HepG2 (cell line): ENCODE measurements around the gene SPTAN1. TPM values are rescaled to one million over a fixed set of nuclear protein-coding genes. Genes with fewer than 3 reads are reported as not detected.
A peak's percentile ranks its signal among the peaks of the same experiment; 100 is the strongest.

ENCODE experiments used
- FUBP1 ChIP-seq: sonication (generic); formaldehyde crosslinking; IDR thresholded peaks from 2 replicates; pipeline ENCODE4 v1.5.1; 2020; ENCODE audit warnings: missing genetic modification reagents, mild to moderate bottlenecking, borderline replicate concordance
- GTF2F1 ChIP-seq: fragments of 150-350 bp; IDR thresholded peaks from 2 replicates; pipeline ENCODE4 v1.6.1; 2014; ENCODE audit warnings: low read length
- HDAC6 ChIP-seq: fragments of 200-600 bp; sonication (generic); IDR thresholded peaks from 2 replicates; pipeline ENCODE4 v1.7.0; 2017; ENCODE audit warnings: mild to moderate bottlenecking, antibody characterized with exemption, low read length, low read depth
- KMT2B ChIP-seq: IDR thresholded peaks from 2 replicates; pipeline ENCODE4 v1.6.1; 2016; ENCODE audit warnings: missing genetic modification reagents, missing compliant biosample characterization
- MED1 ChIP-seq: sonication (generic); formaldehyde crosslinking; IDR thresholded peaks from 2 replicates; pipeline ENCODE4 v1.4.0; 2020; ENCODE audit warnings: missing genetic modification reagents
- NONO ChIP-seq, 2 experiments: fragments of 450-650 bp in 1 of 2; sonication (generic) in 1 of 2; formaldehyde crosslinking in 1 of 2; IDR thresholded peaks in 1 of 2; conservative IDR thresholded peaks in 1 of 2; 2 replicates each; pipeline versions ENCODE4 v1.6.1 to v1.8.0; 2017 to 2022; ENCODE audit warnings: mild to moderate bottlenecking in 1 of 2, missing genetic modification reagents in 1 of 2, moderate library complexity in 1 of 2
- PRMT3 ChIP-seq: sonication (generic); formaldehyde crosslinking; IDR thresholded peaks from 2 replicates; pipeline ENCODE4 v1.8.1; 2022; ENCODE audit warnings: low read depth, mild to moderate bottlenecking, moderate library complexity, missing genetic modification reagents, borderline replicate concordance
- ZFP36L1 ChIP-seq: sonication (generic); formaldehyde crosslinking; IDR thresholded peaks from 2 replicates; pipeline ENCODE4 v1.8.0; 2022; ENCODE audit warnings: mild to moderate bottlenecking, missing genetic modification reagents, moderate library complexity
- ZNF570 ChIP-seq: sonication (generic); formaldehyde crosslinking; IDR thresholded peaks from 2 replicates; pipeline ENCODE4 v1.4.0; 2020; ENCODE audit warnings: mild to moderate bottlenecking, missing genetic modification reagents, borderline replicate concordance
- ZNF766 ChIP-seq: sonication (generic); formaldehyde crosslinking; IDR thresholded peaks from 2 replicates; pipeline ENCODE4 v1.5.0; 2020; ENCODE audit warnings: missing genetic modification reagents, borderline replicate concordance
- polyA plus RNA-seq, 8 experiments: library from polyadenylated mRNA; depleted of rRNA in 3 of 8; stranded (reverse) in 7 of 8; unstranded in 1 of 8; fragments of >200 nt; fragmentation: Illumina TruSeq in 4 of 8; extraction: Trizol in 4 of 8; gene quantifications; 2 replicates each; pipeline versions ENCODE4 v1.2.1 to v1.2.3, GENCODE V29; 2011 to 2016; ENCODE audit warnings: low read depth in 4 of 8, missing spikeins in 1 of 8, mixed read lengths in 1 of 8; ENCODE audit not compliant: insufficient read depth in 1 of 8
- total RNA-seq, 5 experiments: library from RNA; depleted of rRNA; stranded (reverse); fragments of >200 nt; fragmentation: Illumina TruSeq; extraction: Trizol; gene quantifications; 2 replicates each; pipeline ENCODE4 v1.2.3, GENCODE V29; 2016; ENCODE audit warnings: low read depth in 1 of 5
- TF ChIP-seq, protein P1 (sequence below): IDR thresholded peaks from 2 replicates; pipeline ENCODE4 v1.6.1; 2012; ENCODE audit warnings: low read length, improper control_type of control experiment
- TF ChIP-seq, protein P2 (sequence below): sonication (generic); formaldehyde crosslinking; IDR thresholded peaks from 2 replicates; pipeline ENCODE4 v1.8.1; 2023; ENCODE audit warnings: missing genetic modification reagents, mild to moderate bottlenecking, borderline replicate concordance
- TF ChIP-seq, protein P3 (sequence below): sonication (generic); formaldehyde crosslinking; conservative IDR thresholded peaks from 2 replicates; pipeline ENCODE4 v1.8.0; 2022; ENCODE audit warnings: missing genetic modification reagents
- TF ChIP-seq, protein P4 (sequence below): IDR thresholded peaks from 2 replicates; pipeline ENCODE4 v1.6.1; 2016; ENCODE audit warnings: mild to moderate bottlenecking, missing biosample characterization, missing genetic modification reagents
- TF ChIP-seq, protein P5 (sequence below): sonication (generic); formaldehyde crosslinking; conservative IDR thresholded peaks from 2 replicates; pipeline ENCODE4 v1.8.1; 2023; ENCODE audit warnings: missing genetic modification reagents
- TF ChIP-seq, protein P6 (sequence below): sonication (generic); formaldehyde crosslinking; IDR thresholded peaks from 2 replicates; pipeline ENCODE4 v1.4.0; 2020; ENCODE audit warnings: mild to moderate bottlenecking, low read depth, missing genetic modification reagents

SPTAN1 gene
- total and polyA plus RNA-seq, 2 of the 13 experiments (the other 11 are each of a cell fraction or from before 2014, with no cell fraction given), result 106 to 111 TPM

DNA sequence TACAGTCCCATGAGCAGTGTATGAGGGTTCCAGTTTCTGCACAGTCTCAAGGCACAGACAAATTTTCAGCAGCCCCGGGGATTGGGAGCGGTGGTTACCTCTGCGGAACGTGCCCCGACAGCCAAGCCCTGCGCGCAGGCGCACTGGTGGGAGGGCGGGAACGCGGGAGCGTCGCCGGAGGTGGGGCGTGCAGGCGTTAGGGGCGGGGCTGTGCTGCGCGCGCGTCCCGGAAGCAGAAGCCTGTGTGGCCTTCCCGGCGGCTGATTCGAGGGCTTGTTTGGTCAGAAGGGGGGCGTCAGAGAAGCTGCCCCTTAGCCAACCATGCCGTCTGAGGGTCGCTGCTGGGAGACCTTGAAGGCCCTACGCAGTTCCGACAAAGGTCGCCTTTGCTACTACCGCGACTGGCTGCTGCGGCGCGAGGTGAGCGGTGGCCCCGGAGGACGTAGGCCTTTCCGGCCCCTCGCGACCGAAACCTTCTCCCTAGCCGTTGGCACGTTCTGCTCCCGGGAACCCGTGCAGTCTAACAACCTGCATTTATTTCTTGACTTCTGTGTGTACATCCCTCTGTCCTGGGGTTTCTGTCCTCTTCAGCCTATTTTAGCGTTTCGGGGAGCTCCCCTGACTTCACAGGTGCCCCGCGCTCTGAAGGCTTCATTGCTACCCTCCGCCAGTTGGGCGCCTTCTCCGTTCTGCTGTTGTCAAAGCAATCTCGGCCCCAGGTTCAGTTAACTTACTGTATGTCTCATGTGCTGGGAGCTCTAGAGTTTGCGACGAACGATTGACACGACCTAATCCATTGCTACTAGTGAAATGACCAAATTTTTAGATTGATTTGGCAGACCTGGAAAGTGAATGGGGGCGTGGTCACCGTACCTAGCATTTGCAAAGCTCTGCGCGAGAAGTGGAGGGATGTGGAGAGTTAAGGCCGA is 47.6 kb upstream of the SPTAN1 start, which contains the start of gene GLE1 (continued):
- TF ChIP-seq, protein P1, sequence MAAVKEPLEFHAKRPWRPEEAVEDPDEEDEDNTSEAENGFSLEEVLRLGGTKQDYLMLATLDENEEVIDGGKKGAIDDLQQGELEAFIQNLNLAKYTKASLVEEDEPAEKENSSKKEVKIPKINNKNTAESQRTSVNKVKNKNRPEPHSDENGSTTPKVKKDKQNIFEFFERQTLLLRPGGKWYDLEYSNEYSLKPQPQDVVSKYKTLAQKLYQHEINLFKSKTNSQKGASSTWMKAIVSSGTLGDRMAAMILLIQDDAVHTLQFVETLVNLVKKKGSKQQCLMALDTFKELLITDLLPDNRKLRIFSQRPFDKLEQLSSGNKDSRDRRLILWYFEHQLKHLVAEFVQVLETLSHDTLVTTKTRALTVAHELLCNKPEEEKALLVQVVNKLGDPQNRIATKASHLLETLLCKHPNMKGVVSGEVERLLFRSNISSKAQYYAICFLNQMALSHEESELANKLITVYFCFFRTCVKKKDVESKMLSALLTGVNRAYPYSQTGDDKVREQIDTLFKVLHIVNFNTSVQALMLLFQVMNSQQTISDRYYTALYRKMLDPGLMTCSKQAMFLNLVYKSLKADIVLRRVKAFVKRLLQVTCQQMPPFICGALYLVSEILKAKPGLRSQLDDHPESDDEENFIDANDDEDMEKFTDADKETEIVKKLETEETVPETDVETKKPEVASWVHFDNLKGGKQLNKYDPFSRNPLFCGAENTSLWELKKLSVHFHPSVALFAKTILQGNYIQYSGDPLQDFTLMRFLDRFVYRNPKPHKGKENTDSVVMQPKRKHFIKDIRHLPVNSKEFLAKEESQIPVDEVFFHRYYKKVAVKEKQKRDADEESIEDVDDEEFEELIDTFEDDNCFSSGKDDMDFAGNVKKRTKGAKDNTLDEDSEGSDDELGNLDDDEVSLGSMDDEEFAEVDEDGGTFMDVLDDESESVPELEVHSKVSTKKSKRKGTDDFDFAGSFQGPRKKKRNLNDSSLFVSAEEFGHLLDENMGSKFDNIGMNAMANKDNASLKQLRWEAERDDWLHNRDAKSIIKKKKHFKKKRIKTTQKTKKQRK, result no peak
- TF ChIP-seq, protein P2, sequence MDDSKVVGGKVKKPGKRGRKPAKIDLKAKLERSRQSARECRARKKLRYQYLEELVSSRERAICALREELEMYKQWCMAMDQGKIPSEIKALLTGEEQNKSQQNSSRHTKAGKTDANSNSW (CRISPR knock-in tag), result no peak
- TF ChIP-seq, protein P3, sequence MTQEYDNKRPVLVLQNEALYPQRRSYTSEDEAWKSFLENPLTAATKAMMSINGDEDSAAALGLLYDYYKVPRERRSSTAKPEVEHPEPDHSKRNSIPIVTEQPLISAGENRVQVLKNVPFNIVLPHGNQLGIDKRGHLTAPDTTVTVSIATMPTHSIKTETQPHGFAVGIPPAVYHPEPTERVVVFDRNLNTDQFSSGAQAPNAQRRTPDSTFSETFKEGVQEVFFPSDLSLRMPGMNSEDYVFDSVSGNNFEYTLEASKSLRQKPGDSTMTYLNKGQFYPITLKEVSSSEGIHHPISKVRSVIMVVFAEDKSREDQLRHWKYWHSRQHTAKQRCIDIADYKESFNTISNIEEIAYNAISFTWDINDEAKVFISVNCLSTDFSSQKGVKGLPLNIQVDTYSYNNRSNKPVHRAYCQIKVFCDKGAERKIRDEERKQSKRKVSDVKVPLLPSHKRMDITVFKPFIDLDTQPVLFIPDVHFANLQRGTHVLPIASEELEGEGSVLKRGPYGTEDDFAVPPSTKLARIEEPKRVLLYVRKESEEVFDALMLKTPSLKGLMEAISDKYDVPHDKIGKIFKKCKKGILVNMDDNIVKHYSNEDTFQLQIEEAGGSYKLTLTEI (CRISPR knock-in tag), result no peak
- TF ChIP-seq, protein P4, sequence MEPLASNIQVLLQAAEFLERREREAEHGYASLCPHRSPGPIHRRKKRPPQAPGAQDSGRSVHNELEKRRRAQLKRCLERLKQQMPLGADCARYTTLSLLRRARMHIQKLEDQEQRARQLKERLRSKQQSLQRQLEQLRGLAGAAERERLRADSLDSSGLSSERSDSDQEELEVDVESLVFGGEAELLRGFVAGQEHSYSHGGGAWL (CRISPR knock-in tag), result 0 out of 2 replicates have a peak, but pooled peaks have one; percentile 42
- TF ChIP-seq, protein P5, sequence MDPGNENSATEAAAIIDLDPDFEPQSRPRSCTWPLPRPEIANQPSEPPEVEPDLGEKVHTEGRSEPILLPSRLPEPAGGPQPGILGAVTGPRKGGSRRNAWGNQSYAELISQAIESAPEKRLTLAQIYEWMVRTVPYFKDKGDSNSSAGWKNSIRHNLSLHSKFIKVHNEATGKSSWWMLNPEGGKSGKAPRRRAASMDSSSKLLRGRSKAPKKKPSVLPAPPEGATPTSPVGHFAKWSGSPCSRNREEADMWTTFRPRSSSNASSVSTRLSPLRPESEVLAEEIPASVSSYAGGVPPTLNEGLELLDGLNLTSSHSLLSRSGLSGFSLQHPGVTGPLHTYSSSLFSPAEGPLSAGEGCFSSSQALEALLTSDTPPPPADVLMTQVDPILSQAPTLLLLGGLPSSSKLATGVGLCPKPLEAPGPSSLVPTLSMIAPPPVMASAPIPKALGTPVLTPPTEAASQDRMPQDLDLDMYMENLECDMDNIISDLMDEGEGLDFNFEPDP, result 0 out of 2 replicates have a peak, but pooled peaks have one; percentile 53
- TF ChIP-seq, protein P6, sequence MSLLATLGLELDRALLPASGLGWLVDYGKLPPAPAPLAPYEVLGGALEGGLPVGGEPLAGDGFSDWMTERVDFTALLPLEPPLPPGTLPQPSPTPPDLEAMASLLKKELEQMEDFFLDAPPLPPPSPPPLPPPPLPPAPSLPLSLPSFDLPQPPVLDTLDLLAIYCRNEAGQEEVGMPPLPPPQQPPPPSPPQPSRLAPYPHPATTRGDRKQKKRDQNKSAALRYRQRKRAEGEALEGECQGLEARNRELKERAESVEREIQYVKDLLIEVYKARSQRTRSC (CRISPR knock-in tag), result no peak
- no peak for TF ChIP-seq HDAC6
- TF ChIP-seq KMT2B (CRISPR knock-in tag), result peak; percentile 85
- no peak for TF ChIP-seq FUBP1
- TF ChIP-seq ZFP36L1 (CRISPR knock-in tag), result peak; percentile 78; the same call in 1 of the 2 replicates
- TF ChIP-seq NONO (IDR thresholded peaks at IDR 0.05), result no peak
- peak; percentile 89 for TF ChIP-seq NONO (CRISPR knock-in tag; conservative IDR thresholded peaks at IDR 0.05)
- TF ChIP-seq ZNF570 (CRISPR knock-in tag), result no peak
- no peak for TF ChIP-seq GTF2F1
- TF ChIP-seq ZNF766 (CRISPR knock-in tag), result peak; percentile 95
- TF ChIP-seq MED1 (CRISPR knock-in tag), result peak; percentile 41; the same call in 1 of the 2 replicates
- 0 out of 2 replicates have a peak, but pooled peaks have one; percentile 65 for TF ChIP-seq PRMT3 (CRISPR knock-in tag)
